HepG2 (cell line): ENCODE data around the gene NUP88. TPM values are rescaled to one million over a fixed set of nuclear protein-coding genes. Genes with fewer than 3 reads are reported as not detected.

ENCODE experiments used
- CEBPB ChIP-seq: IDR thresholded peaks from 2 replicates; pipeline ENCODE4 v1.6.1; 2011; ENCODE audit warnings: low read depth, low read length, improper control_type of control experiment, borderline replicate concordance
- CENPT ChIP-seq: sonication (generic); formaldehyde crosslinking; IDR thresholded peaks from 2 replicates; pipeline ENCODE4 v1.8.0; 2022; ENCODE audit warnings: low read depth, mild to moderate bottlenecking, moderate library complexity, missing genetic modification reagents
- CTCF ChIP-seq: sonication (generic); formaldehyde crosslinking; IDR thresholded peaks from 2 replicates; pipeline ENCODE4 v1.5.0; 2020; ENCODE audit warnings: mild to moderate bottlenecking, missing genetic modification reagents, moderate library complexity
- DNMT3B ChIP-seq: conservative IDR thresholded peaks from 2 replicates; pipeline ENCODE4 v1.6.1; 2016; ENCODE audit warnings: missing biosample characterization, control low read depth
- FOXK2 ChIP-seq: fragments of 450-650 bp; IDR thresholded peaks from 2 replicates; pipeline ENCODE4 v1.6.1; 2016
- GMEB1 ChIP-seq: sonication (generic); formaldehyde crosslinking; IDR thresholded peaks from 2 replicates; pipeline ENCODE4 v1.5.1; 2020; ENCODE audit warnings: missing genetic modification reagents, mild to moderate bottlenecking, borderline replicate concordance
- HHEX ChIP-seq: IDR thresholded peaks from 2 replicates; pipeline ENCODE4 v1.6.1; 2016; ENCODE audit warnings: control low read depth
- JUND ChIP-seq: sonication (generic); formaldehyde crosslinking; IDR thresholded peaks from 2 replicates; pipeline ENCODE4 v1.8.0; 2022; ENCODE audit warnings: mild to moderate bottlenecking, missing genetic modification reagents
- KDM1A ChIP-seq: IDR thresholded peaks from 2 replicates; pipeline ENCODE4 v1.6.1; 2016; ENCODE audit warnings: missing compliant biosample characterization
- MAF1 ChIP-seq: sonication (generic); formaldehyde crosslinking; IDR thresholded peaks from 2 replicates; pipeline ENCODE4 v1.5.0; 2020; ENCODE audit warnings: missing genetic modification reagents, borderline replicate concordance
- MYPOP ChIP-seq: sonication (generic); formaldehyde crosslinking; IDR thresholded peaks from 2 replicates; pipeline ENCODE4 v1.8.1; 2023; ENCODE audit warnings: mild to moderate bottlenecking, moderate library complexity, missing genetic modification reagents
- NCOA1 ChIP-seq: sonication (generic); formaldehyde crosslinking; IDR thresholded peaks from 2 replicates; pipeline ENCODE4 v1.9.0; 2021; ENCODE audit warnings: missing genetic modification reagents
- PHF5A ChIP-seq: IDR thresholded peaks from one replicate; pipeline ENCODE4 v1.6.1; 2018; ENCODE audit warnings: low read depth, missing genetic modification reagents; ENCODE audit not compliant: unreplicated experiment
- REL ChIP-seq: sonication (generic); formaldehyde crosslinking; conservative IDR thresholded peaks from 2 replicates; pipeline ENCODE4 v1.8.0; 2022; ENCODE audit warnings: mild to moderate bottlenecking, missing genetic modification reagents, moderate library complexity
- REPIN1 ChIP-seq: sonication (generic); formaldehyde crosslinking; IDR thresholded peaks from 2 replicates; pipeline ENCODE4 v1.8.0; 2022; ENCODE audit warnings: missing genetic modification reagents, low read depth, mild to moderate bottlenecking, borderline replicate concordance
- RFX3 ChIP-seq: IDR thresholded peaks from 2 replicates; pipeline ENCODE4 v1.6.1; 2016; ENCODE audit warnings: missing biosample characterization, missing genetic modification reagents
- RFXAP ChIP-seq: sonication (generic); formaldehyde crosslinking; IDR thresholded peaks from 2 replicates; pipeline ENCODE4 v1.4.0; 2020; ENCODE audit warnings: missing genetic modification reagents, borderline replicate concordance
- SRF ChIP-seq: IDR thresholded peaks from 2 replicates; pipeline ENCODE4 v1.6.1; 2011; ENCODE audit warnings: mild to moderate bottlenecking, low read depth, low read length, moderate library complexity
- YEATS2 ChIP-seq: sonication (generic); formaldehyde crosslinking; IDR thresholded peaks from 2 replicates; pipeline ENCODE4 v1.4.0; 2020; ENCODE audit warnings: missing genetic modification reagents, borderline replicate concordance
- ZFP37 ChIP-seq: sonication (generic); formaldehyde crosslinking; IDR thresholded peaks from 2 replicates; pipeline ENCODE4 v1.4.0; 2020; ENCODE audit warnings: missing genetic modification reagents, borderline replicate concordance
- ZNF12 ChIP-seq: sonication (generic); formaldehyde crosslinking; IDR thresholded peaks from 2 replicates; pipeline ENCODE4 v1.5.0; 2020; ENCODE audit warnings: missing genetic modification reagents
- ZNF260 ChIP-seq: sonication (generic); formaldehyde crosslinking; IDR thresholded peaks from 2 replicates; pipeline ENCODE4 v1.4.0; 2020; ENCODE audit warnings: missing genetic modification reagents, low read depth, mild to moderate bottlenecking, borderline replicate concordance
- ZNF264 ChIP-seq: sonication (generic); formaldehyde crosslinking; IDR thresholded peaks from 2 replicates; pipeline ENCODE4 v1.4.0; 2020; ENCODE audit warnings: missing genetic modification reagents
- ZNF605 ChIP-seq: sonication (generic); formaldehyde crosslinking; IDR thresholded peaks from 2 replicates; pipeline ENCODE4 v1.8.0; 2022; ENCODE audit warnings: mild to moderate bottlenecking, missing genetic modification reagents
- ZNF704 ChIP-seq: sonication (generic); formaldehyde crosslinking; IDR thresholded peaks from 2 replicates; pipeline ENCODE4 v1.8.1; 2023; ENCODE audit warnings: mild to moderate bottlenecking, inconsistent platforms, moderate library complexity, missing genetic modification reagents, borderline replicate concordance
- ZNF720 ChIP-seq: sonication (generic); formaldehyde crosslinking; IDR thresholded peaks from 2 replicates; pipeline ENCODE4 v1.4.0; 2020; ENCODE audit warnings: missing genetic modification reagents
- ZSCAN9 ChIP-seq: IDR thresholded peaks from 2 replicates; pipeline ENCODE4 v1.6.1; 2016; ENCODE audit warnings: borderline replicate concordance
- polyA plus RNA-seq, 8 experiments: library from polyadenylated mRNA; depleted of rRNA in 3 of 8; stranded (reverse) in 7 of 8; unstranded in 1 of 8; fragments of >200 nt; fragmentation: Illumina TruSeq in 4 of 8; extraction: Trizol in 4 of 8; gene quantifications; 2 replicates each; pipeline versions ENCODE4 v1.2.1 to v1.2.3, GENCODE V29; 2011 to 2016; ENCODE audit warnings: low read depth in 4 of 8, missing spikeins in 1 of 8, mixed read lengths in 1 of 8; ENCODE audit not compliant: insufficient read depth in 1 of 8
- total RNA-seq, 5 experiments: library from RNA; depleted of rRNA; stranded (reverse); fragments of >200 nt; fragmentation: Illumina TruSeq; extraction: Trizol; gene quantifications; 2 replicates each; pipeline ENCODE4 v1.2.3, GENCODE V29; 2016; ENCODE audit warnings: low read depth in 1 of 5

Gene NUP88
- total and polyA plus RNA-seq, 2 of the 13 experiments (the other 11 are each of a cell fraction or from before 2014, with no cell fraction given): 48.2 to 130 TPM

GRCh38 chr17:5438716-5439445 lies 19.4 kb upstream of the NUP88 start, which contains the start of gene C1QBP (continued):
- TF ChIP-seq KDM1A (CRISPR knock-in tag) (no peak), FOXK2 (no peak), ZNF12 (CRISPR knock-in tag) (no peak), PHF5A (CRISPR knock-in tag) (no peak), ZSCAN9 (CRISPR knock-in tag) (peak; percentile 86; the same call in 1 of the 2 replicates), ZNF704 (CRISPR knock-in tag) (peak; percentile 76), JUND (no peak), CTCF (CRISPR knock-in tag) (peak; percentile 95), ZNF605 (CRISPR knock-in tag) (peak; percentile 87), HHEX (CRISPR knock-in tag) (no peak), ZNF264 (CRISPR knock-in tag) (peak; percentile 81), CEBPB (no peak), SRF (no peak), MYPOP (CRISPR knock-in tag) (no peak; the same call in 1 of the 2 replicates), ZNF260 (CRISPR knock-in tag) (no peak), YEATS2 (CRISPR knock-in tag) (peak; percentile 94; the same call in 1 of the 2 replicates), ZNF720 (CRISPR knock-in tag) (no peak), REPIN1 (CRISPR knock-in tag) (peak; percentile 76), GMEB1 (CRISPR knock-in tag) (peak; percentile 78), CENPT (no peak), RFX3 (CRISPR knock-in tag) (no peak), NCOA1 (no peak), DNMT3B (no peak), MAF1 (CRISPR knock-in tag) (peak; percentile 93; the same call in 1 of the 2 replicates), RFXAP (peak; percentile 86), ZFP37 (CRISPR knock-in tag) (no peak), REL (CRISPR knock-in tag) (peak; percentile 78; the same call in 1 of the 2 replicates)
